Measurements from ENCODE around the gene CCDC167.
"Not testable (repeated sequence)": the region's sequence is repeated elsewhere in the genome, so short reads cannot be mapped to it uniquely, and the experiment has no call there.

CCDC167 gene

DNA sequence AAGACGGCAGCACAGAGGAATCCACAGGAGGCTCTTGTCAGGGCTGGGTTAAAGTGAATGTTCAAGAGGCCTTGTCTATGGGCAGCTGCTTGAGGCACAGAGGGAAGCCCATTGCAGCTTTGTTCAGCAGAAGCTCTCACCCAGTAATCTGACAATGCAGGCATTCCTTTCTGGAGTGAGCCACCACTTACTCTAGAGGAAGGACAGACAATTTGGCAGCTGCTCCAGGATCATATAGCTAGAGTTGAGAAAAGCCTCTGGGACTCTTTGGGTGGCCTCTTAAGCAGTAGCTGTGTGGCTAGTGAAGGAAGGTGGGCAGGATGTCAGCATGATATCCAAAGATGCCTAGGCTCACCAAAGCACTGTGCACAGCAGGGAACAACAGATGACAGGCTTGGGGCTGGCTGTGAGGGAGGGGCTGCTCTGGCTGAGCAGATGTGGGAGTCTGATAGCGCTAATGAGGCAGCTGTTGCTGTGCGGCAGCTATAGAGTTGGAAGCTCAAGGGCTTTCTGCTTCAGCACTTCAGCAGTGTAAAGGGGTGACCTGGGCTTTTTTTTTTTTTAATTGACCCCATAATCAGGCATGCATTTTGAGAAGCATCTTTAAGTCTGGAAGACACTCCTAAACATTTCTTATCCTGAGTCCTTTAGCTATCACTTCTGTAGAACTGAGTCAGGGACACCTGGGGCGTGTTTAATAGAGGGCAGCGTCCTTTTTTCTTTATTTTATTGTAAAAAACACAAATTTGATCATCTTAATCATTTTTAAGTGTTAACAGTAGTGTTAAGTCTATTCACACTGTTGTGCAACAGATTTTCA lies 39.5 kb downstream of the CCDC167 start:
- no peak for DNase-seq

DNA sequence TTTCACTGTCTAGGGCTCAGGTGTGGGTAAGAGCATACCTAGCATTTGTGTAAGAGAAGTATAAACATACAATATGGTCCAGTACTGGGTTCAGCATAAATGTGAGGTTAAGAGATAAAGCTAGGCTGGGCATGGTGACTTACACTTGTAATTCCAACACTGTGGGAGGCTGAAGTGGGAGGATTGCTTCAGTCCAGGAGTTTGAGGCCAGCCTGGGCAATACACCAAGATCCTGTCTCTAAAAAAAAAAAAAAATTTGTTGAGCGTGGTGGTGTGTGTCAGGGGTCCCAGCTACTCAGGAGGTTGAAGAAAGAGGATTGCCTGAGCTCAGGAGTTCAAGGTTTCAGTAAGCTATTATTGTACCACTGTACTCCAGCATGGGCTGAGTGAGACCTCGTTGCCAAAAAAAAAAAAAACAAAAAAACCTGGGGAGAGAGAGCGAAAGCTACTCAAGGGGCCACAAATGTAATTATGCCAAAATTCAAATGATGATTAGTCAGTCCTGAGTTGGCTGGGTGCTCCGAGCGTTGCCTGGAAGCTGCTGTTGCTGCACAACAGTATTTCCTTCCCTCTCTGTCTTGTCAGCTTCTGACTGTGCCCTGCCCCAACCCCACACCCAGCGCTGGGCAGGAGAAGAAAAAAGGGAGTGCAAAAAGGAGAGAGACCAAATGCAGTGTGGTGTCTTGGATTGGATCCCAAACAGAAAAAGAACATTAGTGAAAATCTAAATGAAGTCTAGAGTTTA lies 42.7 kb downstream of the CCDC167 start:
- DNase-seq: no peak

DNA sequence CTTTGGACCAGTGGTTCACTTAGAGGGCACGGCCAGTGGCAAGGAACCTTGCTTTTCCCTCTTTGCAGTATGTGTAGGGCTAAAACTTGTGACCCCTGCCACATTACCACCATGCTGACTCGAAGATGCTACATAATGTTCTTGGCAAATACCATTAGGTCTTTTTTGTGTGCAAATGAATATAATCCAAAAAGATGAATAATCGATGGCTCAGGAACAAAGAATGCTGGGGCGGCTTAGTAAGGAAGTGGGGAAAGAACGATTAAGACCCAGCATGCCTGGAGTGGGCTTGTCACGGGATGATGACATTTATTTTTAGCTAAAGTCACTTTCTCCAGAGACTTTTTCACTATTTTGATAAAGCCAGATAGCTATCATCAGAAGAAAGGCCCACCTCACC lies 43.6 kb downstream of the CCDC167 start:
- DNase-seq: no peak

DNA sequence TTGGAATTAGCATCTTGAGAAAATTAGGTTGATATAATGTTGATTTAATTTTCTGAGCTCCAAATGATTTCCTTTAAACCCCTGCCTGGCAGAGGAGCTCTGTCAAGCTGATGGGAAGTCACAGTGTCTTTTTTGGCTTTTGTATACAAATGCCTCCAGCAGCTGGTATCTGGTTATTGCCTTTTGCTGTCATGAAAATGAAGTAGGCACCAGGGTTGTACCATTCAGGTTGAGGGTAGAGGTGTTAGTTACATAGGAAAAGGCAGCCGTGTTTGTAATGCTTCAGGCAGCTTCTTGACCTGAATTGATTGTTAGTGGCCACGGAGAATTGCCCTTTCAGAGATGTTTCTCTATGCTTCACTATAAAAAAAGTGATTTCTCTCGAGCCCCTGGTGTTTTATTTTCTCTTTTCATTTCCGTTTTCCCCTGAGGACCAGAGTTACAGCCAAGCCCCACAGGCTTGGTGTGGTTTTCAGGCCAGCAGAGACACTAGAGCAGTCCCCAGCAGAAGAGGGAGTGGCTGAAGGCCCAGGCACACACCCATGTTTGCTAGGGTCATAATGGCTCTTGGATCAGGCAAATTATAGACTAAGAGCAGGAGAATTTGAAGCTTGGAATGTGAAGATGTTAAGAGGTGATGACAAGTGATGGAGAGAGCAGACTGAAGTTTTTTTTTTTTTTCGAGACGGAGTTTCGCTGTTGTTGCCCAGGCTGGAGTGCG lies 45.1 kb downstream of the CCDC167 start:
- DNase-seq: no peak

DNA sequence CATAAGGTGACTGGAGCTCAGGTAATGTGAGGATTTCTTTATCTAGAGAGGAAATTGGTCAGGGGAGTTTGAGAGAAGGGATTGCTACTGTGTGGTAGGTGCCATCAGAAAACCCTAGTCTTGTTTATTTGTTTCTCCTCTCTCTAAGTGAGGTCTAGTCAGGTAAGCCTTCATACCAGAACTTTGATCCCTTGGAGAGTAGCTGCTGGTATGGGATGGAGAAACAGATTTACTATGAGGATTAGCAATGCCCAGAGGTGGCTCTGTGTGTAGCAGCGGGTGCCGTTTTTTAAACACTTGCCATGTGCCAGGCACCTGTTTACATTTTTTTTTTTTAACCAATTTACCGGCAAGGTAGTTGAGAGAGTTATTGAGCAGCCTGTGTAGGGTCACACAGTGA lies 47.2 kb downstream of the CCDC167 start:
- no peak for DNase-seq

DNA sequence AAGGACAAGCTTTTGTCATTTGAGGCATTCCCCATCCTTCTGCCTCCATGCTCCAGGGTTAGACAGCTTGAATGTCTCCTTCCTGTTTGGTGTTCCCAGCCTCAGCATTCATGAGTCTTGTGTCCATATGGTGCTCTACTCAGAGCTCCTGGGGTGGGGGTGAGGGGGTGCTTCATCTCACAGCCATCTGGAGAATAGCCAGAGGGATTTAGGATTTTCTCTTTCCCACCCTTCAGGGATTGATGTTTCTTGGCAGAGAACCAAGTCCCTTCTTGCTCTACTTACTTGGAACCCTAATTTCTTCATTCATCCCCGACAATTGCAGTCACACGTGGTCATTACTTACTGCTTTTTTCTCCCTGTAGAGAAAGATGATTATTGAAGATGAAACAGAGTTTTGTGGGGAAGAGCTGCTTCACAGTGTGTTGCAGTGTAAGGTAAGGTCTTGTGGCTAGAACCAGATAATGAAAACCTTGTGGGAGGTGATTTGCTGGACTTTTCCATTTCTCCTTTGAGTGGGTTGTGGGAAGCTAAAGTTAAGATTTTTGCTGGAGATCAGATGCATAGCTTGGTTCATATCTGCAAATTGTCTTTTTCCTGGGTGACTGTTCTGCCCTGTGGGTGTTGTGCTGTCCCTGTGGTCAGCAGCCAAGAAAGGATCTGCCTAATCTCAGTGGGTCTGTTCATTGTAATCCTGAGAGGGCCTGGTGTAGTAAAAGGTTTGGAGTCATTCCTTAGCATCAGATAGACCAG lies 48.1 kb downstream of the CCDC167 start:
- DNase-seq: no peak

DNA sequence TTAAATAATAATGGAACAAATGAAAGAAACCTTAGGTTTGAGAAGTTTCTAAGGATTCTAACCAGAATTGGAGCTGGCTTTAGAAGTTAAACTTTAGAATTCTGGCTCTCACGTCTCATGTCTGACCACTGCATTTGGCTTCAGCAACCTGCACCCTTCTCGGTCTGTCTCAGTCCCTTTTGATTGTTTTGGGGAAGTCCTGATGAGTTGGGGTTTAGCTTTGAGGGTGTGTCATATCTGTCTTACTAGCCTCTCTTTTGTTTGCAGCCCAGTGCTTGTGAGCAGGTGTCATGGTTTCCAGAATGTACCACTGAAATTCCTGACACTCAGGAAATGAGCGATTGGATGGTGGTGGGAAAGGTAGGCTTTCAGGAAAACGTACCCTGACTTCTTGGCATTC lies 49.7 kb downstream of the CCDC167 start:
- no peak for DNase-seq

DNA sequence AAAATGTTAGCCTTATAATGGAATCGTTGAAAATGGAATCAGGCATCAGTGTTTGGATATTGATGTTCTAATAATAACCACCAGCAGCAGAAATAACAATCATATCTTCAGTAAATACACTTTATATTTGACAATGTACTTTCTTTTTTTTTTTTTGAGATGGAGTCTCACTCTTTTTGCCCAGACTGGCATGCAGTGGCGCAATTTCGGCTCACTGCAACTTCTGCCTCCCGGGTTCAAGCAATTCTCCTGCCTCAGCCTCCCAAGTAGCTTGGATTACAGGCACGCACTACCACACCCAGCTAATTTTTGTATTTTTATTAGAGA lies 56.5 kb downstream of the CCDC167 start:
- not testable (repeated sequence) for DNase-seq

DNA sequence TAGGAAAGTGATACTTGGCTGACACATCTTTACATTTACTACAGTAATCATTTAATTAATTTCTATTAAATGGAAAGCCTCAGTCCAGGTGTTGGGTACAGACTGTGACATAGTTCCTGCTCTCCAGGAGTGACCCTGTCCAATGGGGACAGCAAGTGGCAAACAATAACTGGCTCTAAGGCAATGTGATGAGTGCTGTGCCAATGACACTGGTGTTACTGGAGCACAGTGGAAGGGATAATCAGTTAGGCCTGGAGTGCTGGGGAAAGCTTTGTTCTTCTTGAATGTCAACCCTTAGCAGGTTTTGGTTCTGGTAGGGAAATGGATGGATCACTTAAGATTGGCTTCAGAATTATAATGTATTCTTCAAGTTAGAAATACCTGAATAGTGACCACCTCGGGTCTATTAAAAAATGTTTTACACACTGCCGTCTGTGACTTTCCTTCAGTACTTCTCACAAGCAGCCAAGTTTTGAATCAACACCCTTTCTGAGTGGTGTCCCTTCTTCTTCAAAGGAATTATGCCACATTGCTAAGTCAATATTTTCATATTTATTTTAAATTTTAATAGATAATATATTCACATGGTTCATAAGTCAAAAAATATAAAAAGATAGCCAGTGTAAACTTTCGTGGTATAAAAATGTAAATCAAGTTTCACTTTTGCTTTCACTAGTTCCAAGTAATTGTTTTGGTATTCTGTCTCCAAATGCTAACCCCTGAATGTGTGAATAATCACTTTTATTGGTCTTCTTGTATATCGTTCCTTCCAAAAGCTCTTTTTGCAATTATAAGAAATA lies 57.1 kb downstream of the CCDC167 start:
- no peak for DNase-seq

DNA sequence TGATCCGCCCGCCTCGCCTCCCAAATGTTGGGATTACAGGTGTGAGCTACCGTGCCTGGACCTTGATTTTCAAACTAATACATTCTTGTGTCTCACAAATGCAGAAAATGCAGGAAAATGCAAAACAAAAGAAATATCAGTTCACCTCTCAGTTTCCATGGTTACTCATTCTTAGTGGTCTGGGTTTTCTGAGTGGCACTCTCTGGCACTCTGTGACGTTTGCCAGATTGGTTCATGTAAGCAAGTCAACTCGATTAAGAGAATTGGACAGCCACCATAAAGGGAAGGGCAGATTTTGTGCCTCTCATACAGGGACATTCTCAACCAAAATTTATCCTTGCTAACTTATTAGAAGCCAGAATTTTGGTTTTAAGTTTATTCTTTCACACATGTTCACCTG lies 58.0 kb downstream of the CCDC167 start:
- no peak for DNase-seq

DNA sequence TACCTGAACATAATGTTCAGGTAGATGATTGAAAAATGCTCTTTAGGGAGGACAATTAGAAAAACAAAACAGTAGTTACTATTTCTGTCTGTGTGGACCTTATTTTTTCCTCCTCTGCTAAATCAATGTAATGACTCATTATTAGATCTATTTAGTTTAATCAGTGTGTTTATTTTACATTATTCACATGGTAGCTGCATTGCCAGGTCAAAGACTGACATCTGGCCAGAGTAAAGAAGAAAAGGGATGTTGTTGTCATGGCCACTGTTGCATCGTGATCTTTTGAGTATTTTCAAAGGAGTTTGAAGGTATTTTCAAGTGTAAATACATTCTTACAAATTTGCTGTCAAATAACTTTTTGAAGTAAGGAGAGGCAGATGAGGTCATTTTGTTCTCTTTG lies 60.8 kb downstream of the CCDC167 start:
- DNase-seq: no peak

DNA sequence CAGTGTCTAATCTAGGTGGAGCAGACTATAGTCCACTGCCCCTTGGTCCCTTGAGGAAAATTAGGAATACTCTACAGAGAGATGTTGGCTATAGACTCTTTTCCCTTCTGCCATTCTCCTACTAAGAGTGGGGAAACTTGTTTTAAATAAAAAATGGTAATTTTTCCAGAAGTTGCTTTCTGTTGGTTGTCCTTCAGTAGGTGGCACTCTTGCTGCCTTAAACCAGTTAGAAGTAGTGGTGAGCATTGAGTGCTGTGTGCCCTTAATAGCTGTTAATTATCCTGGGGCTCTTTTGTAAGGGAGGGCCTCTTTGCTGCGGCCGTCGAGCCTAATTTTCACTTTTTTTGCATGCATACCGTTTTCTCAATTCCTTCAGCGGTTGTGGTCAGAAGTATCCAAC lies 63.9 kb downstream of the CCDC167 start:
- DNase-seq: no peak

DNA sequence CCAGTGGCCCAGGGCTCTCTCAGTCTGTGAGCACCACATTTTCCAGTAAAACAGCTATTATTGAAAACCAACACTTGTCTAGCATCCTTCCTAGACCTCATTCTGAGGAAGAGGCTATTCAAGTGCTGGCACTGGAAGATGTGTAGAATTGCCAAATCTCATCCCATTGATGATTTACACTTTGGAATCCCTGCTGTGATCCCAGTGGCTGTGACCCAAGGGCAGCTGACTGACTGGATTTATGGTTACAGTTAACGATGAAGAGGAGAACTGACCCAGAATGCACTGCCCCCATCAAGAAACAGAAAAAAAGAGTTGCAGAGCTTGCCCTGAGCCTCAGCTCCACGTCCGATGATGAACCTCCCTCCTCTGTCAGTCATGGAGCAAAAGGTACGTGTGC lies 64.3 kb downstream of the CCDC167 start:
- no peak for DNase-seq

DNA sequence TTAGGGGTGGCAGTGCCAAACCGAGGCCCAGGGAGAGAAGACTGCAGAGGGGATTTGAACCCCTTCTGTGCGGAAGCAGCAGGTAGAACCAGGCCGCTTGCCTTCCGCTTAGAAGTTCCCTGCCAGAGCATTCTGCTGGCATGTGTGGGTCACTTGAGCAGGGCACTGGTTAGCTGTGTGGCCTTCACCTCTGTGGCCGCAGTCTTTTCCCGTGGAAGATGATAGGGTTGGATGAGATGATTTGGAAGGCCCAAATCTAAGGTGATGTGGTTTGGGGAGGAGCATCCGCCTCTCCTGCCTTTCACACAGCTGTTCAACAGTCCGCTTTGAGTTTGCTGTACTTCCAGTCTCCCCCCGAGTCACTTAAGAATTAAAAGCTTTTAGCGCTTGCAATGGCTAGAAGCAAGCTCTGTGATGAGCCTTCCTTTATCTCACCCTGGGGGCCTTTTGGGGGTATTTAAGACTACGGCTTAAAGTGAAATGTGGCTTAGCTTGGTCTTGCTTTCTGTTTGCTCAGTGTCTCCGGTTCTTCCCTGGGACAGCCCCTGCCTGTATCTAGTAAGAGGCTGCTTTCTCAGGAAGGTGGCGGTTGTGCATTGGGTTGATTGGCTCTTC lies 65.9 kb downstream of the CCDC167 start:
- DNase-seq: no peak

All from NCI-H526 (cell line).